Kidney tubule cell (primary cell): ENCODE results near the gene TMX2.
"Not testable (repeated sequence)": the region's sequence is repeated elsewhere in the genome, so short reads cannot be mapped to it uniquely, and the experiment has no call there.

Experiments
- DNase-seq: peaks from one replicate; pipeline ENCODE4 v3.0.0-alpha.2; 2018; ENCODE audit warnings: low spot score

TMX2 gene

GRCh38 chr11:57712256-57713150 lies at the start of gene TMX2:
TSS of gene TMX2 (plus strand) at chr11:57712593. CDS start at chr11:57712619, 26 bp downstream.
- peak; percentile 100 for DNase-seq

DNA sequence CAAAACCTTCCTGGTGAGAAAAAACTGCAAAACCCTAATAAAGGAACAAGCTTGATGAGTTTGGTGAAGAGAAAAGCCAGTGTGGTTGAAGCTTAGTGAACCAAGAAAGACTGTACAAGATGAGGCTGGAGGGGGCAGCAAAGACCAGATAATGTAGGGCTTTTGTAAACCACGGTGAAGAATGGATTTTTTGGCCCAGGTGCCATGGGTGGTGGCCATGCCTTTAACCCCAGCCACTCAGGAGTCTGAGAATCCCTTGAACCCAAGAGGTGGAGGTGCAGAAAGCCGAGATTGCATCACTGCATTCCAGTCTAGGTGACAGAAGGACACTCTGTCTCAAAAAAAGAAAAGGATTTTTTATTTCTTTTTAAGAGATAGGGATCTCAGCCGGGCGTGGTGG lies 49.5 kb upstream of the TMX2 start:
- DNase-seq: no peak

GRCh38 chr11:57663975-57664374 lies 48.4 kb upstream of the TMX2 start:
- DNase-seq: no peak

DNA sequence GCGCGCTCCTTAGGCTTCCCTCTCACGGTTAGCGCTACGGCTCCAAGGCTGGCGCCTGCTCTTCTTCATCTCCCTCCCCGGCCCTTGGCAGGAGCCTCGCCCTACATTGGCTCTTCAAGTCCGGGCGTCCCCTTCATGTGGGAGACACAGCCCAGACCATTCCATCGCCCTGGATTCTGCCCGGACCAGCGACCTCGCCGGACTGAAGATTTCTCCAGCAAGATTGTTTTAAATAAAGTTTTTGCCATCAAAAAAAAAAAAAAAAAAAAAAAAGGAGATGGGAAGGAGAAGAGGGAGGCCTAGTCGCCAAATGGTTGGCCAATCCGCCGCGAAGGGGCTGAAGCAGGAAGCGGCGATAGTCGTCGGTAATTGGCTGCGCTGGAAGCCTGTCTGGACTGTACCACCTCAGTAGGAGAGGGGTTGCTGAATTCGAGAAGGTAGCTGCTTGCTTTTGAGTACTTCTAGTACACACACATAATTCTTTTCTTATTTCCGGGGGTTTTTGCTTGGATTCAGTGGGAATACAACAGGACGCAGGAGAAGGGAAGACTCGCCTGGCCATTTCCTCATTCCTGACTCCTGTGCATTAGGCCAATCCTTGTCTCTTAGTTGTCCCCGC lies 45.2 kb upstream of the TMX2 start:
- DNase-seq: peak; percentile 98

- DNase-seq: peak; percentile 100
Observed at GRCh38 chr11:57667736-57668433, 44.5 kb upstream of the TMX2 start, which contains the start of gene ZDHHC5. TSS of gene ZDHHC5 (plus strand) at chr11:57668114. CDS start at chr11:57673091, 4,977 bp downstream.

DNA sequence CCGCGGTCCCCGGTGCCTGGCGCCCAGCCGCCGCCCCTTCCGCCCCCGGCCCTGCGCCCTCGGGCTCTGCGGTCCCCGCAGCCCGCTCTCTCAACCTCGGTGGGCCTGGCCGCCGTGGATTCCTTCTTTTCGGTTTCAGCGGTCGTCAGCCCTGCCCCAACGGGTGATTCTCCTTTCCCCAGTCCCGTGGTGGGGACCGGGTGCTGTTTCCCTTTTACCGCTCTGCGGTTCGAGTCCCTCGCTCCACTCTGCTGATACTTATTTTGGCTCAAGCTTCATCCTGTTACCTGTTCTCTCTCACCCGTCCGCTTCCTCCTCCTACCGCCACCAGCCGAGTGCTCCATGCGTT lies 44.0 kb upstream of the TMX2 start:
- DNase-seq: peak; percentile 32

DNA sequence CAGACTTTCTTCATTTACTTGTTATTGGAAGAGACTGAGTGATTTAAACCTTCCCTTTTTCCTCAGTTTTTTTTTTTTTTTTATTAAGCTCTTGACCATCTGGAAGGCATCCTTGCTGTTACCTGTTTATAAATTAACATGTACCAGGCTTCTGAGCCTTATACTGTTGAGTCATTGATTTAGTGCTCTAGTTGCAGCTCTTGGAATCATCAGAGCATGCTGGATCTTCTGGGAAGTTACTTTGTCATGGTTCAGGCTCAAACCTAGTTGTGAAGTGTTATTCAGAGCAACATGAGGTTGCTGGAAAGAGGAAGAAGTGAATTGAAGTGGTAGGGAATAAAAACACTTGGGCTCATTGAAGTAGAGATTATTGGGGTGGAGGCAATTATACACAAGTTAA lies 38.1 kb upstream of the TMX2 start:
- peak; percentile 90 for DNase-seq

GRCh38 chr11:57675176-57675941 lies 37.0 kb upstream of the TMX2 start:
- no peak for DNase-seq

DNA sequence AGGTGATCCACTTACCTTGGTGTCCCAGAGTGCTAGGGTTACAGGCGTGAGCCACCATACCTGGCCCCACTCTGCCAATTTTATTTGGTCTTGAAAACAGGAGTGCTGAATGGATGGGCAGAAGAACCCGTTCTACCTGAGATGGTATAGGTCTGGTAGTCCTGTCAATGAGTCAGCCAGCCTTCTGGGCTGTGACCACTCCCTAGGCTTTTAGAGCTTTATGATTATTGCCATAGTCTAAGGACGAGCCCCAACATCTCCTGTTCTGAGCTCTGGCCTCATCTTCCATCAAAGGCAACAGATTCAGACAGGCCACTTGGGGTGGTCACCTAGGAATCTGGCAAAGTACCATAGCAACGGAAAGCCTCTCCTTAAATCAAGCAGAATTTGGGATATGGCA lies 33.0 kb upstream of the TMX2 start:
- DNase-seq: no peak

DNA sequence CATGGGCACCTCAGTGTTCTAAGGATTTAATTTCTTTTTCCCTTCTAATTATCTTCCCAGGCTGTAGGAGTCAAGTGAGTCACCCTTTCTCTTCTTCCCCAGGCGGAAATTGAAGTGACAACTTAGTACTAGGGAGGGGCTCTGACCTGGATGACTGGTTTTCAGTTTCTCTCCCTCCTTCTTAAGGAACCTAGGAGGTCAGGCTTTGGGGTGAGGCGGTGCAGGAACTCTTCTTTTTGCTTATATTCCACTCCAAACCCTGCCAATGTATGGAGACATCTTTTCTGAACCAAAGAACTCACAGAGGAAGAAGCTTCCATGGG lies 31.9 kb upstream of the TMX2 start:
- DNase-seq: peak; percentile 79

DNA sequence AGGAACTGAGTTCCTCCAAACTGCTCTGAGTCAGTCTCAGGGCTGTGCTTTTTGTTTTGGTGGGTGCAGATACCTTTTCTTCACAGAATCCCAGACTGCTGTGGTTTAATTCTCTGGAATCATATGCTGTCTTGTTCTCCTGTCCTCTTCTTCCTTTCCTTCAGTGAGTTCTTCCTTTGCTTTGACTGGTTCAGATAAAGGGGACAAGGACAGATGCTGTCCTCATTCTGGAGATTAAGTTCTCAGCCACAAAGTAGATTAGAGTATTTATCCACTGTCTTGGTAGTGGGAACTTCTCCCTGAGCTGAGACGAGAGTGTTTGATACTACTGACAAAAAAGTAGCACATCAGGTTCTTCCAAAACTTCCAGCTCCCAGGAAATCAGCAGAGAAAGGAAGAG lies 31.2 kb upstream of the TMX2 start:
- no peak for DNase-seq

DNA sequence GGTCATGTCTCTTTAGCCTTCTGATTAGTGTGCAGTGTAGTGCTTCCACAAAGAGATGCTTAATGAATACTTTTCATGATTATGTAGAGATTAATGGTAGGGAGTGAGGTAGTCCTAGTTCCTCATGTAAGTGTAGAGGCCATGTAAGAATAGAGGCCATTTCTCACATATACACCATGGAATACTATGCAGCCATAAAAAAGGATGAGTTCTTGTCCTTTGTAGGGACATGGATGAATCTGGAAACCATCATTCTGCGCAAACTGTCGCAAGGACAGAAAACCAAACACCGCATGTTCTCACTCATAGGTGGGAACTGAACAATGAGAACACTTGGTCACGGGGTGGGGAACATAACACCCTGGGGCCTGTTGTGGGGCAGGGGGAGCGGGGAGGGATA lies 21.9 kb upstream of the TMX2 start:
- not testable (repeated sequence) for DNase-seq

DNA sequence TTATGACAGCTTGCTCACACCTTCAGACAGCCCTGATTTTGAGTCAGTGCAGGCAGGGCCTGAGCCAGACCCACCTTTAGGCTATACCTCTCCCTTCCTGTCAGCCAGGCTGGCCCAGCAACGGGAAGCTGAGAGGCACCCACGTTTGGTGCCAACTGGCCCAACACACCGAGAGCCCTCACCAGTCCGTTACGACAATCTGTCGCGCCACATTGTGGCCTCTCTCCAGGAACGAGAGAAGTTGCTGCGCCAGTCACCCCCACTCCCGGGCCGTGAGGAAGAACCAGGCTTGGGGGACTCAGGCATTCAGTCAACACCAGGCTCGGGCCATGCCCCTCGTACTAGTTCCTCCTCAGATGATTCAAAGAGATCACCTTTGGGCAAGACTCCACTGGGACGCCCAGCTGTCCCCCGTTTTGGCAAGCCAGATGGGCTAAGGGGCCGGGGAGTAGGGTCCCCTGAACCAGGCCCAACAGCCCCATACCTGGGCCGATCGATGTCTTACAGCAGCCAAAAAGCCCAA lies 13.5 kb upstream of the TMX2 start:
- no peak for DNase-seq

- no peak for DNase-seq
Observed at GRCh38 chr11:57699813-57700212, 12.6 kb upstream of the TMX2 start.

- no peak for DNase-seq
Observed at GRCh38 chr11:57700425-57700824, 12.0 kb upstream of the TMX2 start.

- DNase-seq: no peak
Observed at GRCh38 chr11:57703341-57703740, 9.1 kb upstream of the TMX2 start.

GRCh38 chr11:57704932-57705331 lies 7.5 kb upstream of the TMX2 start:
- no peak for DNase-seq

DNA sequence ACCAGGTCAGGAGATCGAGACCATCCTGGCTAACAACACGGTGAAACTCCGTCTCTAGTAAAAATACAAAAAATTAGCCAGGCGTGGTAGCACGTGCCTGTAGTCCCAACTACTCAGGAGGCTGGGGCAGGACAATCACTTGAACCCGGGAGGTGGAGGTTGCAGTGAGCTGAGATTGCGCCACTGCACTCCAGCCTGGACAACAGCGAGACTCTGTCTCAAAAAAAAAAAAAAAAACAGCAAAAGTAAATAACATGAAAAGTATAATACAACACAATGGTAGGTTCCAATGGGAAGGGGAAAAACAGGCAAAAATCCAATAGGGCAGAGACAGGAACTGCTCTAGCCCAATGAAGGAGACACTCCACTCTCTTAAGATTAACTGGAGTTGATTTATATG lies 7.0 kb upstream of the TMX2 start:
- DNase-seq: not testable (repeated sequence)

DNA sequence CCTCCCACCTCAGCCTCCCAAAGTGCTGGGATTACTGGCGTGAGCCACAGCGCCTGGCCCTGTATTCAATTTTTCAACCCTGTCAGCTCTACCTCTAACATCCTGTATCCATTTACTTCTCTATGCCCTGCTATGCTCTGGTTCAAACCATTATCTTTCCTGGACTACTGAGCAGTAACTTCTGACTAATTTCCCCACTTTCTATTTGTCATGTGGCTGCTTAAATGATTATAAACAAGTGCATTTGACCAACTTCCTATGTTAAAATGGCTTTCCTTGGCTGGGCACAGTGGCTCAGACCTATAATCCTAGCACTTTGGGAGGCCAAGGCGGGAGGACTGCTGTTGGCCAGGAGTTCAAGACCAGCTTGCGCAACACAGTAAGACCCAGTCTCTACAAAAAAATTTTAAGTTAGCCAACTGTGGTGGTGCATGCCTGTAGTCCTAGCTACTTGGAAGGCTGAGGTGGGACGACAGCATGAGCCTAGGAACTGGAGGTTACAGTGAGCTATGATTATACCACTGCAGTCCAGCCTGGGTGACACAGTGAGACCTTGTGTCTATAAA lies 2.5 kb upstream of the TMX2 start:
- no peak for DNase-seq

DNA sequence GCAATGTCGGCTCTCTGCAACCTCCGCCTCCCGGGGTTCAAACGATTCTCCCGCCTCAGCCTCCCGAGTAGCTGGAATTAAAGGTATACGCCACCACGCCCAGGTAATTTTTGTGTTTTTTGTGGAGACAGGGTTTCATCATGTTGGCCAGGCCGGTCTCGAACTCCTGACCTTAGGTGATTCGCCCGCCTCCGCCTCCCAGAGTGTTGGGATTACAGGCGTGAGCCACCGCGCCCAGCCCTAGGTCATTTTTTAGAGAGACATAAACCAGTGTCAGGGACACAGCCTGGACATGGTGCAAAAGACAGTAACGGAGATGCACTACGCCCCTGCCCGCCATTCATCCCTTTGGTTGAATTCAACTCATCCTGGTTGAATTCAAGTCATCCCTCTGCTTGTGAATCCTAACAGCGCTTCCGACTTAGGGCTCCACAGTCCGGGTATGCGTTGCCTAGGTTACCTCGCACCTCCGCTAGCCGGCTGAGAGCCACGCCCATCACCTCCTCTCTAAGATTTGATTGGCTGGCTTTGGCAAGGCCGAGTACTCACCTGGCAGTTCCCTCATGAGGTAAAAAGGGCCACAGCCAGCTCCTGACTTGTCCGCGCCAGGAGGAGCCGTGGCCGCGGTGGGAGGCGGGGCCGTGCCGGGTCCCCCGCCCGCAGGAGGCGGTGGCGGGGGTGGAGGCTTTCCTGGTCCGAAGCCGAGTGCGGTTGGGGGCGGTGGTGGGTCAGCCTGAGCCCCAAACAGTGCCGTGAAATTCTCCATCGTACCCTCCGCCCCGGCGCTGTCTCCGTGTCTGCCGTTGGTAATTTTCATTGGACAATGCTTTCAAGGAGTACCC lies 758 bp upstream of the TMX2 start, which contains the start of gene MED19:
Gene MED19, minus strand, starts transcription at position 802 of the 842 bp plus-strand sequence. Its CDS starts 36 bp downstream, at position 766.
- DNase-seq: peak; percentile 97

GRCh38 chr11:57713835-57714234 lies 1.4 kb downstream of the TMX2 start:
- no peak for DNase-seq
